Common myeloid progenitor, CD34-positive (primary cell): ENCODE data around the gene GLMP.
A peak's percentile ranks its signal among the peaks of the same experiment; 100 is the strongest.

Source experiments
- CTCF ChIA-PET: fragments of 350-600 bp; sonication (Branson Sonifier 250); formaldehyde crosslinking; loops from one replicate; lab custom pipeline; 2021; ENCODE audit warnings: antibody characterized with exemption; lab: Charles Lee
- POLR2A ChIA-PET: fragments of 350-600 bp; sonication (Branson Sonifier 250); formaldehyde crosslinking; loops from one replicate; lab custom pipeline; 2021; ENCODE audit warnings: antibody characterized with exemption; lab: Charles Lee
- DNase-seq, 3 donors: peaks; one replicate each; pipeline versions ENCODE4 v3.0.0 to v3.0.0-alpha.2; 2013
- H3K27ac ChIP-seq, 2 experiments: 1 replicate in 1 of 2; 2 replicates in 1 of 2; pipeline ENCODE4 v1.7.0; 2013; ENCODE audit warnings: inconsistent platforms in 2 of 2, low read length in 2 of 2, mild to moderate bottlenecking in 2 of 2, low read depth in 1 of 2, moderate library complexity in 1 of 2; ENCODE audit not compliant: severe bottlenecking in 2 of 2, insufficient read depth in 1 of 2, poor library complexity in 1 of 2
- H3K27me3 ChIP-seq, 5 experiments: replicated peaks in 2 of 5; 1 replicate in 3 of 5; 2 replicates in 2 of 5; pipeline versions ENCODE4 v1.6.1 to v1.7.0; 2013; ENCODE audit warnings: low read length in 4 of 5, mild to moderate bottlenecking in 2 of 5, moderate library complexity in 2 of 5, inconsistent platforms in 1 of 5; ENCODE audit not compliant: insufficient read depth in 5 of 5, control insufficient read depth in 4 of 5
- H3K36me3 ChIP-seq, 4 experiments: 1 replicate in 2 of 4; 2 replicates in 2 of 4; pipeline versions ENCODE4 v1.6.1 to v1.7.0; 2013; ENCODE audit warnings: low read length in 3 of 4, control low read depth in 1 of 4, mild to moderate bottlenecking in 1 of 4; ENCODE audit not compliant: control insufficient read depth in 4 of 4, insufficient read depth in 4 of 4
- H3K4me1 ChIP-seq, 4 experiments: 1 replicate in 3 of 4; 2 replicates in 1 of 4; pipeline versions ENCODE4 v1.6.1 to v1.7.1; 2013; ENCODE audit warnings: low read length in 3 of 4, mild to moderate bottlenecking in 3 of 4, control low read depth in 1 of 4, inconsistent platforms in 1 of 4, moderate library complexity in 1 of 4; ENCODE audit not compliant: control insufficient read depth in 4 of 4, insufficient read depth in 4 of 4; ENCODE audit errors: control extremely low read depth in 1 of 4
- H3K4me3 ChIP-seq, 7 experiments: 1 replicate in 4 of 7; 2 replicates in 3 of 7; pipeline versions ENCODE4 v1.5.1 to v1.7.0; 2013; ENCODE audit warnings: mild to moderate bottlenecking in 7 of 7, low read length in 6 of 7, moderate library complexity in 6 of 7, inconsistent platforms in 2 of 7, low read depth in 2 of 7, control low read depth in 1 of 7; ENCODE audit not compliant: insufficient read depth in 4 of 7, control insufficient read depth in 1 of 7; ENCODE audit errors: extremely low read depth in 1 of 7
- H3K9me3 ChIP-seq, 5 experiments: 1 replicate in 4 of 5; 2 replicates in 1 of 5; pipeline versions ENCODE4 v1.6.1 to v1.7.1; 2013; ENCODE audit warnings: low read length in 4 of 5, mild to moderate bottlenecking in 2 of 5, inconsistent platforms in 1 of 5, low read depth in 1 of 5, moderate library complexity in 1 of 5; ENCODE audit not compliant: control insufficient read depth in 4 of 5, insufficient read depth in 2 of 5; ENCODE audit errors: control extremely low read depth in 1 of 5
- WGBS: methylation state at CpG from one replicate; pipeline ENCODE4 v1.1.5; 2013; ENCODE audit not compliant: insufficient coverage; 5-methylcytosine and 5-hydroxymethylcytosine counted together

Gene GLMP

GRCh38 chr1:156305215-156305614 is 9.7 kb upstream of the GLMP start:
- 100% methylated on average over 1 of the region's 2 CpGs for WGBS
- no peaks in the 10 kb centered on the region for H3K9me3 ChIP-seq
- H3K36me3 ChIP-seq, result peaks cover 21 to 33% (median 24%) of the 10 kb centered on the region in 4 experiments
- H3K27ac ChIP-seq, result no peak overlapping the region
- POLR2A ChIA-PET, result no interaction called here
- CTCF ChIA-PET, result no interaction called here
- H3K27me3 ChIP-seq, result no peaks in the 10 kb centered on the region
- H3K4me1 ChIP-seq, result no peaks in the 10 kb centered on the region
- no peak for DNase-seq
- H3K4me3 ChIP-seq, result no peak overlapping the region

GRCh38 chr1:156303241-156303640 is 7.8 kb upstream of the GLMP start:
- no peak for DNase-seq
- CTCF ChIA-PET, result interaction anchor here (0.6 to 1.6 kb wide), 4 partner anchors 16 to 52 kb away, joined by 3 to 6 read pairs (median 4); no protein-coding TSS in a partner anchor
- no peak overlapping the region for H3K4me3 ChIP-seq
- POLR2A ChIA-PET, result no interaction called here
- no CpG with 5 or more reads among the region's 4 CpGs for WGBS
- no peaks in the 10 kb centered on the region for H3K4me1 ChIP-seq
- H3K27me3 ChIP-seq, result no peaks in the 10 kb centered on the region
- H3K27ac ChIP-seq, result no peak overlapping the region
- H3K36me3 ChIP-seq, result peaks cover 9 to 15% (median 11%) of the 10 kb centered on the region in 4 experiments
- no peaks in the 10 kb centered on the region for H3K9me3 ChIP-seq

GRCh38 chr1:156298852-156299357 is 3.4 kb upstream of the GLMP start, which contains the start of gene VHLL:
Gene VHLL (minus strand): TSS chr1:156299307. CDS start chr1:156299189, 118 bp downstream.
- no peak for DNase-seq
- Histone ChIP-seq H3K9me3 (no peaks in the 10 kb centered on the region), H3K4me3 (no peak within 1 kb of the TSS), H3K36me3 (peaks cover 0 to 6% (median 1%) of the 10 kb centered on the region in 4 experiments), H3K27ac (no peak within 1 kb of the TSS), H3K27me3 (no peaks in the 10 kb centered on the region), H3K4me1 (peaks cover 9 to 15% (median 12%) of the 10 kb centered on the region in 4 experiments)
- POLR2A ChIA-PET, result no interaction called here
- 97% methylated on average over 19 of the region's 19 CpGs for WGBS
- CTCF ChIA-PET, result interaction anchor here (0.9 to 1.9 kb wide), 3 partner anchors 9 to 19 kb away, joined by 3 to 5 read pairs (median 4); no protein-coding TSS in a partner anchor

- no peaks in the 10 kb centered on the region for H3K27me3 ChIP-seq
- H3K27ac ChIP-seq, result no peak overlapping the region
- peaks cover 0 to 37% (median 7%) of the 10 kb centered on the region in 4 experiments for H3K36me3 ChIP-seq
- POLR2A ChIA-PET, result no interaction called here
- no peaks in the 10 kb centered on the region for H3K9me3 ChIP-seq
- no peak overlapping the region for H3K4me3 ChIP-seq
- DNase-seq, result no peak
- WGBS, result 100% methylated on average over 5 of the region's 9 CpGs
- peaks cover 9 to 26% (median 18%) of the 10 kb centered on the region in 4 experiments for H3K4me1 ChIP-seq
- CTCF ChIA-PET, result interaction anchor here (0.9 to 1.2 kb wide), 2 partner anchors 8 to 25 kb away, joined by 3 to 4 read pairs; no protein-coding TSS in a partner anchor
Measured at GRCh38 chr1:156293895-156294294, 1.6 kb downstream of the GLMP start.

- POLR2A ChIA-PET, result no interaction called here
- Histone ChIP-seq H3K36me3 (peaks cover 0 to 43% (median 9%) of the 10 kb centered on the region in 4 experiments), H3K27me3 (no peaks in the 10 kb centered on the region), H3K4me1 (peaks cover 9 to 26% (median 18%) of the 10 kb centered on the region in 4 experiments), H3K9me3 (no peaks in the 10 kb centered on the region), H3K4me3 (no peak overlapping the region), H3K27ac (no peak overlapping the region)
- WGBS, result 98% methylated on average over 8 of the region's 8 CpGs
- no peak for DNase-seq
- CTCF ChIA-PET, result no interaction called here
Measured at GRCh38 chr1:156293098-156293434, 2.4 kb downstream of the GLMP start.

- CTCF ChIA-PET, result interaction anchor here (1.0 to 1.2 kb wide), 2 partner anchors 8 to 15 kb away, joined by 3 to 5 read pairs; partner anchors contain the start of gene SMG5
- Histone ChIP-seq H3K27ac (peak overlapping the region in 1 of 2 experiments; percentile 64), H3K4me3 (peak overlapping the region in 5 of 7 experiments; percentile 13 to 75 (median 59)), H3K27me3 (no peaks in the 10 kb centered on the region), H3K9me3 (no peaks in the 10 kb centered on the region), H3K4me1 (peaks cover 9 to 26% (median 18%) of the 10 kb centered on the region in 4 experiments), H3K36me3 (peaks cover 0 to 44% (median 9%) of the 10 kb centered on the region in 4 experiments)
- peak; percentile 64 to 78 (median 76) for DNase-seq
- WGBS, result 25% methylated on average over 36 of the region's 37 CpGs
- POLR2A ChIA-PET, result interaction anchor here (1.4 kb wide), 1 partner anchor 9 kb away, joined by 5 read pairs; the partner anchor contains the start of gene SMG5
Measured at GRCh38 chr1:156291226-156292061, 4.0 kb downstream of the GLMP start.
